NCI-H748 treated with DMSO at 0.1 percent for 48 hours (cell line): ENCODE results near the gene ZBTB34.

ENCODE experiments used
- DNase-seq: peaks from one replicate; lab custom pipeline; 2025; lab: John Stamatoyannopoulos, UW

The ZBTB34 gene

GRCh38 chr9:126926364-126926763, 65.9 kb downstream of the ZBTB34 start:
- DNase-seq = no peak

GRCh38 chr9:126927419-126927818, 67.0 kb downstream of the ZBTB34 start:
- no peak for DNase-seq

- DNase-seq = no peak
Measured at GRCh38 chr9:126932871-126933321, 72.5 kb downstream of the ZBTB34 start.

DNA sequence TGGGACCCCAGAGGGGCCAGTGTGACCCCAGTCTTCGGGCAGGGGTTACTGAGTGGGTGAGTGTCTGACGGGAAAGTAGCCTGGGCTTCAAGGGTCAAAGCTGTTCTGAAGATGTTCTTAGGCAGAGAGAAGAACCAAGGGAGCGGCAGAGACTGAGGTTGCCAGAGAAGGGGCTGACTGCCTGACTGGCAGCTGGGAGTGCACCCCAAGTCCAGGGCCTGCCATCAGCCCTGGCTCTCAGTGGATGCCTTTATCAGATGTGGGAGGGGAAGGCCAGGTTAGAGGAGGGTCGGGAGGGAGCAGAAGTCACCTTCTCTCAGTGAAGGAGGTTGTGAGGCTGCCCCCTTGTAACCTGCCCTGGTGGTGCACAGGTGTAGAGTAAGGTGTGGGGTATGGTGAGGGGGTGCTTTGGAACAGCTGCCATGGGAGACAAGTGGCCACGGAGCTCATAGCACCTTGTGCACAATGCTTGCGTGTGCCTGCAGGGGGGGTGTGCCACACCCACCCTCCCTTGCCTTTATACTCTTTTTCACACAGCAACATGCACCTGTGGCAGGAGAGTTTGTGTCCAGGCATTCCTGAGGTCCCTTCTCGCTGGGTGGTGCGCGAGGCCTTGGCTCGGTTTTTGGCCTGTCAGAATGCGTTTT, 73.0 kb downstream of the ZBTB34 start:
- no peak for DNase-seq

GRCh38 chr9:126934441-126934840, 74.0 kb downstream of the ZBTB34 start:
- no peak for DNase-seq
